MCF 10A (cell line): Measurements from ENCODE around the gene DESI2. TPM values are rescaled to one million over a fixed set of nuclear protein-coding genes. Genes with fewer than 3 reads are reported as not detected.

Experiments
- BruUV-seq: library from RNA; stranded (reverse); fragments of 400-500 nt; replicated peaks from 2 replicates; lab custom pipeline; 2021; lab: Mats Ljungman, UMichigan
- CTCF ChIA-PET: fragments of 300-600 bp; sonication (Branson Sonifier 250); formaldehyde crosslinking; extraction: SDS; loops from one replicate; lab custom pipeline; 2021; ENCODE audit warnings: antibody characterized with exemption, inconsistent platforms; lab: Yijun Ruan, JAX
- POLR2A ChIA-PET: fragments of 300-600, 350-650 bp; sonication (Branson Sonifier 250); formaldehyde crosslinking; extraction: SDS; loops from one replicate; lab custom pipeline; 2020; ENCODE audit warnings: antibody characterized with exemption, inconsistent platforms; lab: Yijun Ruan, JAX
- DNase-seq: peaks from one replicate; pipeline ENCODE4 v3.0.0-alpha.2; 2018; ENCODE audit not compliant: unreplicated experiment
- H3K27ac Mint-ChIP-seq: one replicate; pipeline ENCODE4 v1.8.0; 2022; ENCODE audit warnings: mild to moderate bottlenecking, low read depth, mixed read lengths; ENCODE audit not compliant: unreplicated experiment
- H3K27me3 Mint-ChIP-seq: one replicate; pipeline ENCODE4 v1.8.0; 2022; ENCODE audit warnings: mixed read lengths; ENCODE audit not compliant: insufficient read depth, unreplicated experiment
- H3K36me3 Mint-ChIP-seq: one replicate; pipeline ENCODE4 v1.8.0; 2022; ENCODE audit warnings: mild to moderate bottlenecking, moderate library complexity, mixed read lengths; ENCODE audit not compliant: insufficient read depth, unreplicated experiment
- H3K4me1 Mint-ChIP-seq: one replicate; pipeline ENCODE4 v1.8.0; 2022; ENCODE audit warnings: mixed read lengths; ENCODE audit not compliant: insufficient read depth, unreplicated experiment
- H3K4me3 Mint-ChIP-seq: one replicate; pipeline ENCODE4 v1.8.0; 2022; ENCODE audit warnings: mild to moderate bottlenecking, moderate library complexity, mixed read lengths; ENCODE audit not compliant: unreplicated experiment
- H3K9me3 Mint-ChIP-seq: one replicate; pipeline ENCODE4 v1.8.0; 2022; ENCODE audit warnings: mixed read lengths; ENCODE audit not compliant: unreplicated experiment
- intact Hi-C: fragments of 100-400 bp; cut with micrococcal nuclease; formaldehyde crosslinking; loops from 2 replicates; pipeline ENCODE4 v1.14.1; 2022
- total RNA-seq: library from RNA; stranded (reverse); gene quantifications from 2 replicates; pipeline ENCODE4 v1.2.3, GENCODE V29; 2022
- TF ChIP-seq, protein P1 (sequence below): fragments of 200-600 bp; IDR thresholded peaks from one replicate; pipeline ENCODE4 v1.8.0; 2022; ENCODE audit warnings: antibody characterized with exemption, mild to moderate bottlenecking; ENCODE audit not compliant: unreplicated experiment

Gene DESI2
- total RNA-seq, 1 experiment from 2014 or later: 101 TPM

DNA sequence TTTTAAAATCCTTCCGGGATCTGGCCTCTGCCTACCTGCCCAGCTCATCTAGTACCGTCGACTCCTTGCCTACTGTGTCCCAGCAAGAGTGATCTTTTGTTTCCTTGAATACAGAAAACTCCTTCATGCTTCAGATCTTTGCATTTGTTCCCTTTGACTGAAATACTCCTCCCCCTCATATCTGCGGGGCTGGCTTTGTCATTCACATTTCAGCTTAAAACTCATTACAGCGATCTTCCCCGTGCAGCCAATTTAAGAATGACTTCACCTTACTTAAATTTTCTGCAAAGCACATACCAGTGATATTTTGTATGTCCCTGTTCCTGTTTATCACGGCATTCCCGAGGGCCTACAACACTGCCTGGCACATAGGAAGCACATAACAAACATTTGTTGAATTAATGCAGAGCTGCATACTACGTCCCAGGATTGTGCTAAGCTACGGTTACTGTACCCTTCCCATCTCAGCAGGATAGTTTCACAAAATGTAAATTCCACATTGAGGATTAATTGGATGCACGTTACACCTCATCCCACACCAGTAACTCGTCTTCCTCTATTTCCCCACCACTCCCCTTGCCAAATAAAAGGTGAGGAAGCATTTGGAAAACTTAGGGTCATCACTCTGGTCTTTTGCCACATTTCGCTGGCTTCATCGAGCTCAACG, 837 bp upstream of the DESI2 start:
- H3K4me1 Mint-ChIP-seq: peaks cover 9% of the 10 kb centered on the region
- CTCF ChIA-PET: interaction anchor here (0.5 to 2.5 kb wide), 12 partner anchors 10 to 356 kb away, joined by 3 to 12 read pairs (median 4); no protein-coding TSS in a partner anchor
- TF ChIP-seq, protein P1, sequence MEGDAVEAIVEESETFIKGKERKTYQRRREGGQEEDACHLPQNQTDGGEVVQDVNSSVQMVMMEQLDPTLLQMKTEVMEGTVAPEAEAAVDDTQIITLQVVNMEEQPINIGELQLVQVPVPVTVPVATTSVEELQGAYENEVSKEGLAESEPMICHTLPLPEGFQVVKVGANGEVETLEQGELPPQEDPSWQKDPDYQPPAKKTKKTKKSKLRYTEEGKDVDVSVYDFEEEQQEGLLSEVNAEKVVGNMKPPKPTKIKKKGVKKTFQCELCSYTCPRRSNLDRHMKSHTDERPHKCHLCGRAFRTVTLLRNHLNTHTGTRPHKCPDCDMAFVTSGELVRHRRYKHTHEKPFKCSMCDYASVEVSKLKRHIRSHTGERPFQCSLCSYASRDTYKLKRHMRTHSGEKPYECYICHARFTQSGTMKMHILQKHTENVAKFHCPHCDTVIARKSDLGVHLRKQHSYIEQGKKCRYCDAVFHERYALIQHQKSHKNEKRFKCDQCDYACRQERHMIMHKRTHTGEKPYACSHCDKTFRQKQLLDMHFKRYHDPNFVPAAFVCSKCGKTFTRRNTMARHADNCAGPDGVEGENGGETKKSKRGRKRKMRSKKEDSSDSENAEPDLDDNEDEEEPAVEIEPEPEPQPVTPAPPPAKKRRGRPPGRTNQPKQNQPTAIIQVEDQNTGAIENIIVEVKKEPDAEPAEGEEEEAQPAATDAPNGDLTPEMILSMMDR: no peak
- no peak for DNase-seq
- no peaks in the 10 kb centered on the region for H3K27me3 Mint-ChIP-seq
- peaks cover 5% of the 10 kb centered on the region for H3K36me3 Mint-ChIP-seq
- POLR2A ChIA-PET: interaction anchor here (0.6 to 7.2 kb wide), 31 partner anchors 9 to 1927 kb away, joined by 3 to 82 read pairs (median 4); partner anchors contain the start of genes COX20 and HNRNPU
- BruUV-seq: TSS peak; percentile 99
- H3K4me3 Mint-ChIP-seq: no peak overlapping the region
- H3K27ac Mint-ChIP-seq: peak overlapping the region; percentile 63
- intact Hi-C loops: loop anchor here (1.0 to 10.0 kb wide), 6 partner anchors 49 to 377 kb away; partner anchors contain the start of gene COX20
- H3K9me3 Mint-ChIP-seq: no peaks in the 10 kb centered on the region

GRCh38 chr1:244653439-244654107, 647 bp downstream of the DESI2 start:
- H3K27ac Mint-ChIP-seq: no peak overlapping the region
- ChIA-PET POLR2A (interaction anchor here (0.7 to 7.2 kb wide), 23 partner anchors 18 to 389 kb away, joined by 3 to 82 read pairs (median 5); partner anchors contain the start of genes ADSS2, COX20 and HNRNPU), CTCF (interaction anchor here (0.5 to 1.4 kb wide), 15 partner anchors 12 to 1802 kb away, joined by 3 to 16 read pairs (median 4); no protein-coding TSS in a partner anchor)
- BruUV-seq: no TSS peak
- no peaks in the 10 kb centered on the region for H3K27me3 Mint-ChIP-seq
- H3K4me3 Mint-ChIP-seq: no peak overlapping the region
- H3K36me3 Mint-ChIP-seq: peaks cover 18% of the 10 kb centered on the region
- TF ChIP-seq, protein P1: no peak
- peak; percentile 65 for DNase-seq
- peaks cover 24% of the 10 kb centered on the region for H3K4me1 Mint-ChIP-seq
- intact Hi-C loops: loop anchor here (1.0 to 10.0 kb wide), 6 partner anchors 87 to 379 kb away; partner anchors contain the start of gene COX20
- no peaks in the 10 kb centered on the region for H3K9me3 Mint-ChIP-seq

- no peaks in the 10 kb centered on the region for H3K9me3 Mint-ChIP-seq
- TF ChIP-seq, protein P1: no peak
- POLR2A ChIA-PET: interaction anchor here (0.6 to 7.2 kb wide), 24 partner anchors 10 to 1250 kb away, joined by 3 to 82 read pairs (median 4); partner anchors contain the start of genes ADSS2, COX20 and HNRNPU
- no peak overlapping the region for H3K27ac Mint-ChIP-seq
- TSS peak; percentile 35 for BruUV-seq
- peaks cover 32% of the 10 kb centered on the region for H3K4me1 Mint-ChIP-seq
- H3K36me3 Mint-ChIP-seq: peaks cover 18% of the 10 kb centered on the region
- peak; percentile 43 for DNase-seq
- no peak overlapping the region for H3K4me3 Mint-ChIP-seq
- no peaks in the 10 kb centered on the region for H3K27me3 Mint-ChIP-seq
- intact Hi-C loops: loop anchor here (5.0 to 10.0 kb wide), 2 partner anchors 123 to 380 kb away; no protein-coding TSS in a partner anchor
- CTCF ChIA-PET: interaction anchor here (0.5 to 1.4 kb wide), 11 partner anchors 11 to 419 kb away, joined by 3 to 16 read pairs (median 3); no protein-coding TSS in a partner anchor
Measured at GRCh38 chr1:244654108-244655038, 1.4 kb downstream of the DESI2 start.
